ENCODE measurements around the gene LRRC4B. TPM values are rescaled to one million over a fixed set of nuclear protein-coding genes. Genes with fewer than 3 reads are reported as not detected.

The LRRC4B gene
- total and polyA plus RNA-seq, 2 experiments from 2014 or later = 2.1 to 6.0 TPM

GRCh38 chr19:50562996-50563395 is 5.2 kb downstream of the LRRC4B start:
- H3K79me2 ChIP-seq = no peaks in the 10 kb centered on the region
- no peaks in the 10 kb centered on the region for H3K9me3 ChIP-seq (ENCODE audit: low read depth)
- H3K4me2 ChIP-seq = no peak overlapping the region
- no peak for TF ChIP-seq CTCF (IDR thresholded peaks at IDR 0.05; ENCODE audit: poor library complexity)
- no peak for TF ChIP-seq EZH2phosphoT487 (IDR thresholded peaks at IDR 0.05; ENCODE audit: low read depth, severe bottlenecking, unreplicated experiment)
- no peak for TF ChIP-seq EZH2 (IDR thresholded peaks at IDR 0.05; ENCODE audit: borderline replicate concordance)
- WGBS (ENCODE audit: low lambda C conversion rate, missing lambda C conversion rate) = 84% methylated on average over 9 of the region's 9 CpGs
- no peak overlapping the region for H2AFZ ChIP-seq
- no peak for DNase-seq (ENCODE audit: low spot score)
- H3K36me3 ChIP-seq (replicated peaks; ENCODE audit: insufficient read depth, low read depth) = no peaks in the 10 kb centered on the region
- H3K4me3 ChIP-seq = no peak overlapping the region
- H4K20me1 ChIP-seq (ENCODE audit: insufficient read depth, poor library complexity, severe bottlenecking) = no peaks in the 10 kb centered on the region
- H3K4me1 ChIP-seq (ENCODE audit: insufficient read depth) = no peaks in the 10 kb centered on the region
- peaks cover 43% of the 10 kb centered on the region for H3K27me3 ChIP-seq
- H3K27ac ChIP-seq = no peak overlapping the region
- no peaks in the 10 kb centered on the region for H3K9me2 ChIP-seq (replicated peaks; ENCODE audit: insufficient read depth)

DNA sequence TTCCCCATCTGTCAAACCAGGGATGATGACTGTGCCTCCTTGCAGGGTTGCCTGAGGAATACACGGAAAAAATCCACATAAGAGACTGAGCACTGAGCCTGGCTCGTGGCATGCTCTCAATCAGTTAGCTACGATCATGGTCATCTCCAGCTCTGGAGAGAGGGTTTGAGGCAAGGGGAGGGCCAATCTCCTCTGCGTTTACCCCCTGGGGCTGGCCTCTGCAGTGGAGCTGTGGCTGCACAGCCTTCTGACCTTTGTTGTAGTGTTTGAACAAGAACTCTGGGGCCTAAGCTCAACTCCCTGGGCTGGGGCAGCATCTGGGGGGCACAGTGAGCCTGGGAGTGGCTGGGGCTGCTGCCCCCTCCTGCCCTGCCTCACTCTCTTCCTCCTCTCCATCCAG is 5.9 kb downstream of the LRRC4B start:
- no peak overlapping the region for H3K4me2 ChIP-seq
- no peaks in the 10 kb centered on the region for H3K79me2 ChIP-seq
- H3K27me3 ChIP-seq = peaks cover 42% of the 10 kb centered on the region
- no peaks in the 10 kb centered on the region for H3K4me1 ChIP-seq (ENCODE audit: insufficient read depth)
- H3K9me2 ChIP-seq (replicated peaks; ENCODE audit: insufficient read depth) = no peaks in the 10 kb centered on the region
- no peak for TF ChIP-seq EZH2phosphoT487 (IDR thresholded peaks at IDR 0.05; ENCODE audit: low read depth, severe bottlenecking, unreplicated experiment)
- no peak for TF ChIP-seq CTCF (IDR thresholded peaks at IDR 0.05; ENCODE audit: poor library complexity)
- TF ChIP-seq EZH2 (IDR thresholded peaks at IDR 0.05; ENCODE audit: borderline replicate concordance) = no peak
- H3K36me3 ChIP-seq (replicated peaks; ENCODE audit: insufficient read depth, low read depth) = no peaks in the 10 kb centered on the region
- WGBS (ENCODE audit: low lambda C conversion rate, missing lambda C conversion rate) = 62% methylated on average over 4 of the region's 4 CpGs
- H3K9me3 ChIP-seq (ENCODE audit: low read depth) = no peaks in the 10 kb centered on the region
- DNase-seq (ENCODE audit: low spot score) = no peak
- H3K27ac ChIP-seq = no peak overlapping the region
- no peak overlapping the region for H2AFZ ChIP-seq
- H4K20me1 ChIP-seq (ENCODE audit: insufficient read depth, poor library complexity, severe bottlenecking) = no peaks in the 10 kb centered on the region
- H3K4me3 ChIP-seq = no peak overlapping the region

DNA sequence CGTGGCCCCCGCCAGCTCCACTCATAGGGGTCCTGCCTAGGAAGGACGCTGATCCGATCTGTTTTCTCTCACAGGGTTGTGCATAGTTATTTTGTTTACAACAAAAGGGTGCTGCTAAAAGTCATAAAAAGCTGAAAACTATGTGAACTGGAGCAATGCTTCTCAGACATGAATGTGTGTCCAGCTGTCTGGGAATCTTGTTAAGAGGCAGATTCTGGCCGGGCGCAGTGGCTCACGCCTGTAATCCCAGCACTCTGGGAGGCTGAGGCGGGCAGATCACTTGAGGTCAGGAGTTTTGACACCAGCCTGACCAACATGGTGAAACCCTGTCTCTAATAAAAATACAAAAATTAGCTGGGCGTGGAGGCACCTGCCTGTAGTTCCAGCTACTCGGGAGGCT is 8.6 kb downstream of the LRRC4B start:
- no peaks in the 10 kb centered on the region for H3K79me2 ChIP-seq
- no peaks in the 10 kb centered on the region for H3K9me3 ChIP-seq (ENCODE audit: low read depth)
- H3K4me2 ChIP-seq = no peak overlapping the region
- TF ChIP-seq EZH2phosphoT487 (IDR thresholded peaks at IDR 0.05; ENCODE audit: low read depth, severe bottlenecking, unreplicated experiment) (no peak), EZH2 (IDR thresholded peaks at IDR 0.05; ENCODE audit: borderline replicate concordance) (no peak), CTCF (IDR thresholded peaks at IDR 0.05; ENCODE audit: poor library complexity) (no peak)
- no peak overlapping the region for H3K4me3 ChIP-seq
- no peaks in the 10 kb centered on the region for H4K20me1 ChIP-seq (ENCODE audit: insufficient read depth, poor library complexity, severe bottlenecking)
- H3K27me3 ChIP-seq = peaks cover 20% of the 10 kb centered on the region
- H3K4me1 ChIP-seq (ENCODE audit: insufficient read depth) = peaks cover 3% of the 10 kb centered on the region
- 52% methylated on average over 10 of the region's 10 CpGs for WGBS (ENCODE audit: low lambda C conversion rate, missing lambda C conversion rate)
- no peaks in the 10 kb centered on the region for H3K9me2 ChIP-seq (replicated peaks; ENCODE audit: insufficient read depth)
- H2AFZ ChIP-seq = no peak overlapping the region
- no peaks in the 10 kb centered on the region for H3K36me3 ChIP-seq (replicated peaks; ENCODE audit: insufficient read depth, low read depth)
- H3K27ac ChIP-seq = no peak overlapping the region
- no peak for DNase-seq (ENCODE audit: low spot score)

- H3K4me3 ChIP-seq = no peak overlapping the region
- peaks cover 9% of the 10 kb centered on the region for H3K27me3 ChIP-seq
- no peak overlapping the region for H2AFZ ChIP-seq
- H3K4me1 ChIP-seq (ENCODE audit: insufficient read depth) = peaks cover 3% of the 10 kb centered on the region
- no peak overlapping the region for H3K27ac ChIP-seq
- no peak for DNase-seq (ENCODE audit: low spot score)
- H4K20me1 ChIP-seq (ENCODE audit: insufficient read depth, poor library complexity, severe bottlenecking) = no peaks in the 10 kb centered on the region
- no peaks in the 10 kb centered on the region for H3K36me3 ChIP-seq (replicated peaks; ENCODE audit: insufficient read depth, low read depth)
- H3K4me2 ChIP-seq = no peak overlapping the region
- H3K9me3 ChIP-seq (ENCODE audit: low read depth) = no peaks in the 10 kb centered on the region
- TF ChIP-seq CTCF (IDR thresholded peaks at IDR 0.05; ENCODE audit: poor library complexity) = no peak
- no peaks in the 10 kb centered on the region for H3K79me2 ChIP-seq
- H3K9me2 ChIP-seq (replicated peaks; ENCODE audit: insufficient read depth) = no peaks in the 10 kb centered on the region
- WGBS (ENCODE audit: low lambda C conversion rate, missing lambda C conversion rate) = 93% methylated on average over 13 of the region's 13 CpGs
Observed at GRCh38 chr19:50558449-50558848, 9.8 kb downstream of the LRRC4B start.

All from hepatocyte (in vitro differentiated cells).